MM.1S (cell line): ENCODE results near the gene ENTPD5.

Source experiments
- DNase-seq: peaks from one replicate; pipeline ENCODE4 v3.0.0-alpha.2; 2015
- H2AFZ ChIP-seq: fragments of 300-600 bp; sonication (generic); 2 replicates; pipeline ENCODE4 v1.6.0; 2016; ENCODE audit warnings: antibody characterized with exemption, low read length
- H3F3A ChIP-seq: fragments of 300-600 bp; sonication (generic); 2 replicates; pipeline ENCODE4 v1.6.1; 2016; ENCODE audit warnings: mild to moderate bottlenecking, antibody characterized with exemption, low read length, moderate library complexity, mixed read lengths; ENCODE audit not compliant: insufficient read depth
- H3K27ac ChIP-seq: fragments of 300-600 bp; sonication (generic); 2 replicates; pipeline ENCODE4 v1.5.1; 2016; ENCODE audit warnings: mild to moderate bottlenecking, low read length
- H3K27me3 ChIP-seq: fragments of 300-600 bp; sonication (generic); replicated peaks from 2 replicates; pipeline ENCODE4 v1.6.0; 2016; ENCODE audit warnings: low read length; ENCODE audit not compliant: insufficient read depth
- H3K36me3 ChIP-seq: fragments of 300-600 bp; sonication (generic); replicated peaks from 2 replicates; pipeline ENCODE4 v1.6.1; 2016; ENCODE audit warnings: mild to moderate bottlenecking, low read length, mixed read lengths; ENCODE audit not compliant: insufficient read depth
- H3K4me1 ChIP-seq: fragments of 300-600 bp; sonication (generic); 2 replicates; pipeline ENCODE4 v1.6.1; 2016; ENCODE audit warnings: low read length, mixed read lengths
- H3K4me2 ChIP-seq: fragments of 300-600 bp; sonication (generic); 2 replicates; pipeline ENCODE4 v1.6.0; 2016; ENCODE audit warnings: low read depth, low read length
- H3K4me3 ChIP-seq: fragments of 300-600 bp; sonication (generic); 2 replicates; pipeline ENCODE4 v1.5.1; 2016; ENCODE audit warnings: low read length, mixed read lengths
- H3K79me2 ChIP-seq: fragments of 300-600 bp; sonication (generic); 2 replicates; pipeline ENCODE4 v1.6.1; 2016; ENCODE audit warnings: mixed run types, low read length, mixed read lengths
- H3K9ac ChIP-seq: fragments of 300-600 bp; sonication (generic); 2 replicates; pipeline ENCODE4 v1.6.1; 2016; ENCODE audit warnings: low read length, mixed read lengths
- H3K9me2 ChIP-seq: fragments of 300-600 bp; sonication (generic); replicated peaks from 2 replicates; pipeline ENCODE4 v1.6.1; 2016; ENCODE audit warnings: mild to moderate bottlenecking, low read length, mixed read lengths; ENCODE audit not compliant: insufficient read depth
- H3K9me3 ChIP-seq: fragments of 300-600 bp; sonication (generic); replicated peaks from 2 replicates; pipeline ENCODE4 v1.6.1; 2016; ENCODE audit warnings: mild to moderate bottlenecking, low read length, mixed read lengths; ENCODE audit not compliant: insufficient read depth
- H4K20me1 ChIP-seq: fragments of 300-600 bp; sonication (generic); 2 replicates; pipeline ENCODE4 v1.6.1; 2016; ENCODE audit warnings: mild to moderate bottlenecking, low read length, moderate library complexity, mixed read lengths; ENCODE audit not compliant: insufficient read depth
- EZH2 ChIP-seq: fragments of 300-600 bp; sonication (generic); optimal IDR thresholded peaks from 2 replicates; pipeline ENCODE3; 2017; ENCODE audit warnings: low read depth, mild to moderate bottlenecking, antibody characterized with exemption, low read length, mixed read lengths
- EZH2phosphoT487 ChIP-seq: fragments of 300-600 bp; sonication (generic); IDR thresholded peaks from 2 replicates; pipeline ENCODE4 v1.6.1; 2018; ENCODE audit warnings: antibody characterized with exemption, low read length
- TF ChIP-seq, protein P1 (sequence below): fragments of 300-600 bp; sonication (generic); IDR thresholded peaks from 2 replicates; pipeline ENCODE4 v1.5.1; 2016; ENCODE audit warnings: antibody characterized with exemption, low read length, mixed read lengths

ENTPD5 gene

DNA sequence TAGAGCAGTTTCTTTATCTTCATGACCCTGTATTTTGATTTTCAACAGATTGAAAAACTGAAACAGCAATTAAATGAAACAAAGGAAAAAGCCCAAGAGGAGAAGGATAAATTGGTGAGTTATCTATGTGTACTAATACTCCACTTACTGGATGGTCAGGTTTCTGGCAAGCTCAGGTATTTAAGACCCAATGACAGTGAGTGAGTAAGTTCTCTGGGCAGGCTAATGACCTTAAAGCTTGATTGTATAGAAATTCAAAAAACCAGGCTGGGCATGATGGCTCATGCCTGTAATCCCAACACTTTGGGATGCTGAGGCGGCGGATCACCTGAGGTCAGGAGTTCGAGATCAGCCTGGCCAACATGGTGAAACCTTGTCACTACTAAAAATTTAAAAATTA is 10.0 kb upstream of the ENTPD5 start:
- Histone ChIP-seq H4K20me1 (no peaks in the 10 kb centered on the region), H2AFZ (no peak overlapping the region), H3K36me3 (no peaks in the 10 kb centered on the region), H3F3A (no peaks in the 10 kb centered on the region), H3K9me2 (no peaks in the 10 kb centered on the region), H3K27ac (no peak overlapping the region), H3K27me3 (no peaks in the 10 kb centered on the region), H3K4me3 (no peak overlapping the region), H3K4me2 (no peak overlapping the region), H3K9ac (no peak overlapping the region), H3K9me3 (no peaks in the 10 kb centered on the region), H3K4me1 (no peaks in the 10 kb centered on the region), H3K79me2 (no peaks in the 10 kb centered on the region)
- TF ChIP-seq EZH2phosphoT487 (no peak), EZH2 (no peak)
- TF ChIP-seq, protein P1, sequence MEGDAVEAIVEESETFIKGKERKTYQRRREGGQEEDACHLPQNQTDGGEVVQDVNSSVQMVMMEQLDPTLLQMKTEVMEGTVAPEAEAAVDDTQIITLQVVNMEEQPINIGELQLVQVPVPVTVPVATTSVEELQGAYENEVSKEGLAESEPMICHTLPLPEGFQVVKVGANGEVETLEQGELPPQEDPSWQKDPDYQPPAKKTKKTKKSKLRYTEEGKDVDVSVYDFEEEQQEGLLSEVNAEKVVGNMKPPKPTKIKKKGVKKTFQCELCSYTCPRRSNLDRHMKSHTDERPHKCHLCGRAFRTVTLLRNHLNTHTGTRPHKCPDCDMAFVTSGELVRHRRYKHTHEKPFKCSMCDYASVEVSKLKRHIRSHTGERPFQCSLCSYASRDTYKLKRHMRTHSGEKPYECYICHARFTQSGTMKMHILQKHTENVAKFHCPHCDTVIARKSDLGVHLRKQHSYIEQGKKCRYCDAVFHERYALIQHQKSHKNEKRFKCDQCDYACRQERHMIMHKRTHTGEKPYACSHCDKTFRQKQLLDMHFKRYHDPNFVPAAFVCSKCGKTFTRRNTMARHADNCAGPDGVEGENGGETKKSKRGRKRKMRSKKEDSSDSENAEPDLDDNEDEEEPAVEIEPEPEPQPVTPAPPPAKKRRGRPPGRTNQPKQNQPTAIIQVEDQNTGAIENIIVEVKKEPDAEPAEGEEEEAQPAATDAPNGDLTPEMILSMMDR = no peak
- DNase-seq = no peak

DNA sequence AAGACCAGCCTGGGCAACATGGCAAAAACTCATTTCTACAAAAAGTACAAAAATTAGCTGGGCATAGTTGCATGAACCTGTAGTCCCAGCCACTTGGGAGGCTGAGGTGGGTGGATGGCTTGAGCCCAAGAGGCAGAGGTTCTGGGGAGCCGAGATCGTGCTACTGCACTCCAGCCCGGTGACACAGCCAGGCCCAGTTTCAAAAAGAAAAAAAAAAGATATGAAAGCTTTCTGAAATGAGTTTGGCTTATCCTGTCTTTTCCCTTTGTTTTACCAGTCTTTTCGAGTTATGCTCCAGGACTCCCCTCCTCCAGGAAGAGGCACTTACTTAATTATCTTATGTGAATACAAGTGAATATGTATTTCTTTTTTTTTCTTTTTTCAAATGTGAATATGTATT is 3.3 kb upstream of the ENTPD5 start:
- H3K79me2 ChIP-seq = no peaks in the 10 kb centered on the region
- H3K27me3 ChIP-seq = no peaks in the 10 kb centered on the region
- no peak overlapping the region for H3K4me3 ChIP-seq
- DNase-seq = no peak
- H2AFZ ChIP-seq = no peak overlapping the region
- no peaks in the 10 kb centered on the region for H3K9me3 ChIP-seq
- H3F3A ChIP-seq = no peaks in the 10 kb centered on the region
- no peaks in the 10 kb centered on the region for H3K36me3 ChIP-seq
- TF ChIP-seq EZH2phosphoT487 = no peak
- TF ChIP-seq, protein P1 = no peak
- no peak for TF ChIP-seq EZH2
- no peaks in the 10 kb centered on the region for H3K4me1 ChIP-seq
- H3K4me2 ChIP-seq = no peak overlapping the region
- H3K9ac ChIP-seq = no peak overlapping the region
- H3K27ac ChIP-seq = no peak overlapping the region
- H4K20me1 ChIP-seq = no peaks in the 10 kb centered on the region
- H3K9me2 ChIP-seq = no peaks in the 10 kb centered on the region

DNA sequence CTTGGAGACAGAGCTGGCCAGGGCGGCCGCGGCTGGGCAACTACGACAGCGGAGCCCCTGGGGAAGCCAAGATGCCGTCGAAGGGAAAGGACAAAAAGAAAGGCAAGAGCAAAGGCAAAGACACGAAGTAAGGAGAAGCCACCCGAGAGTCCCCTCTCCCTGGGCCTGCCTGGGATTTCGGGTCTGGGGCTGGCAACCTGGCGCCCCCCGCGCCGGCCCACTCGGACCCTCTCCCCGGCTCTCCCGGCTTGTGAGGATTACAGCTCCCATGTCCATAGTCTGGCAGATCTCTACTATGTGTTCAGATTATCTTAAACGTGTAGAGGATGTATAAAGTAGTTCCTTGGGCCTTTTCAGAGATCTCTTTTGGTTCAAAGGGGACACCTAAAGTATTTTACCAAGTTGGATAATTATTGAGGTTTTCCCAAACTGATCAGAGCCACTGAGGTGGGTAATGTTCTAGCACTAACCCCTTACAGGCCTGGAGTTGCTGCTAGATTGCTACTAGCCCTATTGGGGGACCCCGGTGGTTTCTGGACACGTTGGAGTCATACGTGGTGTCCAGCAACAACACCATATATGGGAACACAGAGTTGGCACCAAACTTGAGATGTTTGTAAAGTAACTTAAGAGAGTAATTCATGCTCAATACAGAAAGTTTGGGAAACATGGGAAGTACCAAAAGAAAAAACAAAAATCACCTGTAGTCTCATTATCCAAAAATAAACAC is 485 bp upstream of the ENTPD5 start:
- Histone ChIP-seq H3K4me1 (no peaks in the 10 kb centered on the region), H3K36me3 (no peaks in the 10 kb centered on the region), H2AFZ (peak overlapping the region; percentile 70), H3K9me3 (no peaks in the 10 kb centered on the region), H3K4me3 (peak overlapping the region; percentile 56), H3K9ac (peak overlapping the region; percentile 47; the same call in 1 of the 2 replicates), H3K27me3 (no peaks in the 10 kb centered on the region), H3K9me2 (no peaks in the 10 kb centered on the region), H3K27ac (no peak overlapping the region), H4K20me1 (no peaks in the 10 kb centered on the region), H3K79me2 (no peaks in the 10 kb centered on the region), H3F3A (no peaks in the 10 kb centered on the region), H3K4me2 (peak overlapping the region; percentile 55; the same call in 1 of the 2 replicates)
- TF ChIP-seq, protein P1 = no peak
- no peak for TF ChIP-seq EZH2
- no peak for TF ChIP-seq EZH2phosphoT487
- DNase-seq = no peak
